ENCODE measurements around the gene PPP1R11. TPM values are rescaled to one million over a fixed set of nuclear protein-coding genes. Genes with fewer than 3 reads are reported as not detected.

The PPP1R11 gene
- total RNA-seq, 2 donors from 2014 or later, result 45.0 to 53.4 TPM

GRCh38 chr6:30060606-30061091, 6.3 kb upstream of the PPP1R11 start:
- peak; percentile 82 for DNase-seq (ENCODE audit: low spot score)
- intact Hi-C loops (cut with DNase I), result no loop called here

GRCh38 chr6:30061092-30061857, 5.7 kb upstream of the PPP1R11 start, which contains the start of gene POLR1H:
Gene POLR1H (plus strand): TSS chr6:30061265. CDS start chr6:30061525, 260 bp downstream.
- peak; percentile 97 for DNase-seq (ENCODE audit: low spot score)
- intact Hi-C loops (cut with DNase I), result no loop called here

GRCh38 chr6:30061858-30062458, 5.0 kb upstream of the PPP1R11 start:
- intact Hi-C loops (cut with DNase I), result no loop called here
- DNase-seq (ENCODE audit: low spot score), result no peak

- intact Hi-C loops (cut with DNase I), result no loop called here
- no peak for DNase-seq (ENCODE audit: low spot score)
Observed at GRCh38 chr6:30062471-30063178, 4.4 kb upstream of the PPP1R11 start.

GRCh38 chr6:30063315-30063714, 3.7 kb upstream of the PPP1R11 start:
- DNase-seq (ENCODE audit: low spot score), result no peak
- intact Hi-C loops (cut with DNase I), result no loop called here

- DNase-seq (ENCODE audit: low spot score), result no peak
- intact Hi-C loops (cut with DNase I), result no loop called here
Observed at GRCh38 chr6:30066082-30066481, 916 bp upstream of the PPP1R11 start.

- intact Hi-C loops (cut with DNase I), result no loop called here
- no peak for DNase-seq (ENCODE audit: low spot score)
Observed at GRCh38 chr6:30067460-30068139, 602 bp downstream of the PPP1R11 start.

GRCh38 chr6:30071081-30071818, 4.3 kb downstream of the PPP1R11 start:
- DNase-seq (ENCODE audit: low spot score), result no peak

GRCh38 chr6:30071858-30072257, 4.9 kb downstream of the PPP1R11 start:
- intact Hi-C loops (cut with DNase I), result no loop called here
- no peak for DNase-seq (ENCODE audit: low spot score)

More at GRCh38 chr6:30071081-30071818, 4.3 kb downstream of the PPP1R11 start:
- intact Hi-C loops (cut with DNase I), result no loop called here

- no peak for DNase-seq (ENCODE audit: low spot score)
- intact Hi-C loops (cut with DNase I), result no loop called here
Observed at GRCh38 chr6:30073489-30074235, 6.7 kb downstream of the PPP1R11 start.

GRCh38 chr6:30074331-30075093, 7.5 kb downstream of the PPP1R11 start:
- intact Hi-C loops (cut with DNase I), result no loop called here
- no peak for DNase-seq (ENCODE audit: low spot score)

- intact Hi-C loops (cut with DNase I), result no loop called here
- DNase-seq (ENCODE audit: low spot score), result no peak
Observed at GRCh38 chr6:30075094-30075789, 8.2 kb downstream of the PPP1R11 start, which contains the start of gene RNF39. Gene RNF39 (minus strand): TSS chr6:30075769. CDS start chr6:30075585, 184 bp downstream.

GRCh38 chr6:30075790-30076732, 9.1 kb downstream of the PPP1R11 start:
- intact Hi-C loops (cut with DNase I), result no loop called here
- DNase-seq (ENCODE audit: low spot score), result no peak

- DNase-seq (ENCODE audit: low spot score), result no peak
- intact Hi-C loops (cut with DNase I), result no loop called here
Observed at GRCh38 chr6:30077218-30077617, 10.2 kb downstream of the PPP1R11 start.

GRCh38 chr6:30087876-30088275, 20.9 kb downstream of the PPP1R11 start:
- intact Hi-C loops (cut with DNase I), result no loop called here
- no peak for DNase-seq (ENCODE audit: low spot score)

All from posterior vena cava (tissue), 2 donors.